ENCODE data around the gene VPS13D.

DNA sequence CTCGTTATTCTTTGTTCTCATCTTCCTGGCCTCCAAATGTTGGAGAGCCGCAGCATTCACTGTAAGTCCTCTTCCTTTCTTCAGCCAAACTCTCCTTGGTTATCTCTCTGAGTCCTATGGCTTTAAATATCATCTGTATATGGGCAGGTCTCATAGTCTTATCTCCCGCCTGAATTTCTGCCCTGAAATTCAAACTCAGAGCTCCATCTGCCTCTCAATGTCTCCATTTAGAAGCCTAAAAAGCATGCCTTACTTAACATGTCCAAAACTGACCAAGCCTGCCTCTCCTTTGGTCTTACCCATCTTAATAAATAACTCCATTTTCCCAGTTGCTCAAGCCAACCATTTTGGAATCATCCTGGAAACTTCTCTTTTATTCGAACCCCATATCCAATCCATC, 307.5 kb downstream of the VPS13D start:
- TF ChIP-seq, protein P1, sequence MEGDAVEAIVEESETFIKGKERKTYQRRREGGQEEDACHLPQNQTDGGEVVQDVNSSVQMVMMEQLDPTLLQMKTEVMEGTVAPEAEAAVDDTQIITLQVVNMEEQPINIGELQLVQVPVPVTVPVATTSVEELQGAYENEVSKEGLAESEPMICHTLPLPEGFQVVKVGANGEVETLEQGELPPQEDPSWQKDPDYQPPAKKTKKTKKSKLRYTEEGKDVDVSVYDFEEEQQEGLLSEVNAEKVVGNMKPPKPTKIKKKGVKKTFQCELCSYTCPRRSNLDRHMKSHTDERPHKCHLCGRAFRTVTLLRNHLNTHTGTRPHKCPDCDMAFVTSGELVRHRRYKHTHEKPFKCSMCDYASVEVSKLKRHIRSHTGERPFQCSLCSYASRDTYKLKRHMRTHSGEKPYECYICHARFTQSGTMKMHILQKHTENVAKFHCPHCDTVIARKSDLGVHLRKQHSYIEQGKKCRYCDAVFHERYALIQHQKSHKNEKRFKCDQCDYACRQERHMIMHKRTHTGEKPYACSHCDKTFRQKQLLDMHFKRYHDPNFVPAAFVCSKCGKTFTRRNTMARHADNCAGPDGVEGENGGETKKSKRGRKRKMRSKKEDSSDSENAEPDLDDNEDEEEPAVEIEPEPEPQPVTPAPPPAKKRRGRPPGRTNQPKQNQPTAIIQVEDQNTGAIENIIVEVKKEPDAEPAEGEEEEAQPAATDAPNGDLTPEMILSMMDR (IDR thresholded peaks at IDR 0.05): no peak
- no peak for TF ChIP-seq POLR2A (IDR thresholded peaks at IDR 0.05)

All from testis (tissue), 2 donors.